Liver (tissue), 2 donors: Measurements from ENCODE around the gene TMEM123.

Source experiments
- TF ChIP-seq, protein P1 (sequence below): IDR thresholded peaks from 2 replicates; pipeline ENCODE4 v1.6.1; 2016; ENCODE audit warnings: antibody characterized with exemption, mild to moderate bottlenecking
- TF ChIP-seq, protein P2 (sequence below): fragments of 150-350 bp; IDR thresholded peaks from 2 replicates; pipeline ENCODE4 v1.5.1; 2017; ENCODE audit warnings: improper control_type of control experiment, low read depth, low read length; ENCODE audit not compliant: missing input control
- donor health status: healthy.

DNA sequence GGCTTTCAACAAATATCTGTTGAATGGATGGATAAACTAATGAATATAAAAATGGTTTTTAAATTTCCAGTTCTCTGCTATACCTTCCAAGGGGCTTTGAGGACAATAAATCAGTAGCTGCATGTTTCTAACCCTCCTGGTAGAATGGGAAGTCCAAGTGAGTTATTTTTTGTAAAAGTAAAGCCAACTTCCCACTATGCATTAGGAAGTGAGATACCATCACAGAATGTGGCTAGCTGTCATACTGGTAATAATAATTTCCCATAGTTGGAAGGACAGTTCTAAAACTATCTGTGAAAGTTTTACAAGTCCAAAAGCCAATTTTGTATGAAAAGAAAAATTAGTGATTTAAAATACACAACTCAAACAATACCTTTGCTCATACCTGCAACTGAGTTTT lies 50.0 kb downstream of the TMEM123 start:
- TF ChIP-seq, protein P1, sequence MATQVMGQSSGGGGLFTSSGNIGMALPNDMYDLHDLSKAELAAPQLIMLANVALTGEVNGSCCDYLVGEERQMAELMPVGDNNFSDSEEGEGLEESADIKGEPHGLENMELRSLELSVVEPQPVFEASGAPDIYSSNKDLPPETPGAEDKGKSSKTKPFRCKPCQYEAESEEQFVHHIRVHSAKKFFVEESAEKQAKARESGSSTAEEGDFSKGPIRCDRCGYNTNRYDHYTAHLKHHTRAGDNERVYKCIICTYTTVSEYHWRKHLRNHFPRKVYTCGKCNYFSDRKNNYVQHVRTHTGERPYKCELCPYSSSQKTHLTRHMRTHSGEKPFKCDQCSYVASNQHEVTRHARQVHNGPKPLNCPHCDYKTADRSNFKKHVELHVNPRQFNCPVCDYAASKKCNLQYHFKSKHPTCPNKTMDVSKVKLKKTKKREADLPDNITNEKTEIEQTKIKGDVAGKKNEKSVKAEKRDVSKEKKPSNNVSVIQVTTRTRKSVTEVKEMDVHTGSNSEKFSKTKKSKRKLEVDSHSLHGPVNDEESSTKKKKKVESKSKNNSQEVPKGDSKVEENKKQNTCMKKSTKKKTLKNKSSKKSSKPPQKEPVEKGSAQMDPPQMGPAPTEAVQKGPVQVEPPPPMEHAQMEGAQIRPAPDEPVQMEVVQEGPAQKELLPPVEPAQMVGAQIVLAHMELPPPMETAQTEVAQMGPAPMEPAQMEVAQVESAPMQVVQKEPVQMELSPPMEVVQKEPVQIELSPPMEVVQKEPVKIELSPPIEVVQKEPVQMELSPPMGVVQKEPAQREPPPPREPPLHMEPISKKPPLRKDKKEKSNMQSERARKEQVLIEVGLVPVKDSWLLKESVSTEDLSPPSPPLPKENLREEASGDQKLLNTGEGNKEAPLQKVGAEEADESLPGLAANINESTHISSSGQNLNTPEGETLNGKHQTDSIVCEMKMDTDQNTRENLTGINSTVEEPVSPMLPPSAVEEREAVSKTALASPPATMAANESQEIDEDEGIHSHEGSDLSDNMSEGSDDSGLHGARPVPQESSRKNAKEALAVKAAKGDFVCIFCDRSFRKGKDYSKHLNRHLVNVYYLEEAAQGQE, result no peak
- TF ChIP-seq, protein P2, sequence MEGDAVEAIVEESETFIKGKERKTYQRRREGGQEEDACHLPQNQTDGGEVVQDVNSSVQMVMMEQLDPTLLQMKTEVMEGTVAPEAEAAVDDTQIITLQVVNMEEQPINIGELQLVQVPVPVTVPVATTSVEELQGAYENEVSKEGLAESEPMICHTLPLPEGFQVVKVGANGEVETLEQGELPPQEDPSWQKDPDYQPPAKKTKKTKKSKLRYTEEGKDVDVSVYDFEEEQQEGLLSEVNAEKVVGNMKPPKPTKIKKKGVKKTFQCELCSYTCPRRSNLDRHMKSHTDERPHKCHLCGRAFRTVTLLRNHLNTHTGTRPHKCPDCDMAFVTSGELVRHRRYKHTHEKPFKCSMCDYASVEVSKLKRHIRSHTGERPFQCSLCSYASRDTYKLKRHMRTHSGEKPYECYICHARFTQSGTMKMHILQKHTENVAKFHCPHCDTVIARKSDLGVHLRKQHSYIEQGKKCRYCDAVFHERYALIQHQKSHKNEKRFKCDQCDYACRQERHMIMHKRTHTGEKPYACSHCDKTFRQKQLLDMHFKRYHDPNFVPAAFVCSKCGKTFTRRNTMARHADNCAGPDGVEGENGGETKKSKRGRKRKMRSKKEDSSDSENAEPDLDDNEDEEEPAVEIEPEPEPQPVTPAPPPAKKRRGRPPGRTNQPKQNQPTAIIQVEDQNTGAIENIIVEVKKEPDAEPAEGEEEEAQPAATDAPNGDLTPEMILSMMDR, result no peak
